GM18858 (cell line): ENCODE data around the gene ABCD3.
"Not testable (repeated sequence)": the region's sequence is repeated elsewhere in the genome, so short reads cannot be mapped to it uniquely, and the experiment has no call there.

ENCODE experiments used
- ATAC-seq: cut with Tn5 transposase; IDR thresholded peaks from one replicate; pipeline ENCODE4 v1.9.1; 2021; ENCODE audit not compliant: unreplicated experiment

ABCD3 gene

DNA sequence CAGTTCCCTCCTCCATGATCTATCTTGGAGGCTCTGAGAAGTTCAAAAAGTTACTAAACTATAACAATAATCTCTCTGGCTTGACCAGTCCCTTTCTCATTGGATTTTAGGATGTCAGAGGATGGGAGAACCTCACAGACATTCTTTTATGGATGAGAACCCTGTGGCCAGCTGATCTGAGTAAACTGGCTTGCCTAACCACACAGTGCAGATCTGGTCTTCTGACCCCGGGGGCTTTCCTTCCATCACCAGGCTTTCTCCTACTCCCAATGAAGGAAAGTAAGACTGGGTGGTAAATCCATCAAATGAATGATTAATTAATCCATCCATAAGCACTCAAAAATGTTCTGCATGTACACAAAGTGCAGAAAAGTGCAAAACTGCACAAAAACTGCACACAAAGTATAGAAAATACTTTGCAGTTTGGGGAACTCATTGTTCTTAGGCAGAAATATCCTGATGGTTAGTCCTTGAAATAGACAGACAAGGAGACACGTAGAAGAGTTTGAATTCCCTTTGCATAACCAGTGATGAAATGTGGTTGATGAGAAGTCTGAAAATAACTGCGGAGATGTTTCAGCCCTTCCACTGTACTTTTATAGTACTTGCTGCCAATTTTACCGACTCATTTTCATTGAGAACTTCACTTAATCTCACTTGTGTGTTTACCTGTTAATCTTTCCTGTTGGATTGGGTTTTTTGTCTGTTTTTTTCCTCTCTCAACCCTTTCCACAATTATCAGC is 125.9 kb downstream of the ABCD3 start:
- no peak for ATAC-seq

DNA sequence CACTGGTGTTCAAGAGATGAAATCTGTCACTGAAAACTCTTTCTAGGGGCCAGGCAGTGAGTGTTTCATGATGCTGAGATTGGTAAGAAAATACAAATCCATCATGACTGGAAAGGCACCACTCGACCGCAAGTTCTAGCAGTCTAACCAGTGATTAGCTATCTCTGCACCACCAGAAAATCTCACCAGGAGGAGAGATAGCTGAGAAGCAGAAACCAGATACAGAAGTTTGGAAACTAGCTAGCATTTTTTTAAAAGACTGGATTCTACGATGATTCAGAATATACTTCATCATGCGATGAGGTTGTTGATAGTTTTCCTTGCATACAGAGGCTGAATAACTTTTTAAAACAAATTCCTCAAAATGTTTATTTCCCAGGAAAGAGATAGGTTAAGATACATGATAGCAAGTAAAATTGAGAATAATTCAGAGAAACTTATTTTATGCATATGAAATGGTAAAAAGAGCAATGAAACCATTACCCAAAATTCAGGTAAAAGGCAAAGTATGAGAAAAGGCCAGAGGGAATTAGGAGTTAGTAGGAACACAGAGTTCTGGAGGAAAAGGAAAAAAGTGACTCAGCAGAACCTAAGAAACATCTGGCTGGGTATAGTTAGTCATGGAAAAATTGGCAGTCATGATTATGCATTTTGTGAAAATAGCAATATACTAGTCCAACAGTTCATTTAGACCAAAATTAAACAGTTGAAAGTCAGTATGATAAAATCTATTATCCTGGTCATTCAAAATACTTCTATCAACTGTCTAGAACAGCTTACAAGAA is 126.7 kb downstream of the ABCD3 start:
- ATAC-seq, result no peak

DNA sequence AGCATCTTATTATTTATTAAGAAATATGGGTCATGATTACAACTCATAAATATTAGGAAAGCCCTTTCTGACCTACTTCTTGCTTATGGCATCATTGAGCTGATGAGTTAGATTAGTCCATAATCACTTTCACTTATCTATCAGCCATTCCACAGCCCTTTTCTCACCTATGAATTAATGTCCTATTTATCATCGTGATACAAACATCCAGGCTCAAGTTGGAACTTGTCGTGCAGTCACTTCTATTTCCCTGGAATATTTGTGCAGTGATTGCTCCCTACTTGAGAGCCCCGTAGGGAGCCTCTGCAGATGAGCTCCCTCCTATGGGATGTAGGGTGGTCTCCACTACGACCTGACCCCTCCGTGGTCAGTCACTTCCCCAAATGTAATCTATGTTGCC is 131.5 kb downstream of the ABCD3 start:
- ATAC-seq, result no peak

DNA sequence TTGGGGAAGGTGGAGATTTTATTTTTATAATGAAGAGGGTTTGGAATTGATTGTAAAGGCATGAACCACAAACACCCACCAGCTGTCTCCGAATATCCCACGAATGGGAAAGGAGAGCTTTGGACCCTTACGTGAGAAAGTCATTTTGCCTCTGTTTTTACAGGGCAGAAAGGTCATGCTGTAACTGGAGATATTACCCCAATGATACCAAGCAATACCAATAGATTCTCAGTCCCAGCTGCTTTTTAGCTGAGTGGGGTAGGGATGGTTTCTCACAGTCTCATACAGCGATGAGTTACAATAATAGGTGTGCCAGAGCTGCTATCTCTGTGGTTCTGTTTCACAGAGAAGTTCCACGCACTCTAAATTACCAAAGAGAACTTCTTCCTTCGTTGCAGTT is 132.2 kb downstream of the ABCD3 start:
- ATAC-seq, result no peak

DNA sequence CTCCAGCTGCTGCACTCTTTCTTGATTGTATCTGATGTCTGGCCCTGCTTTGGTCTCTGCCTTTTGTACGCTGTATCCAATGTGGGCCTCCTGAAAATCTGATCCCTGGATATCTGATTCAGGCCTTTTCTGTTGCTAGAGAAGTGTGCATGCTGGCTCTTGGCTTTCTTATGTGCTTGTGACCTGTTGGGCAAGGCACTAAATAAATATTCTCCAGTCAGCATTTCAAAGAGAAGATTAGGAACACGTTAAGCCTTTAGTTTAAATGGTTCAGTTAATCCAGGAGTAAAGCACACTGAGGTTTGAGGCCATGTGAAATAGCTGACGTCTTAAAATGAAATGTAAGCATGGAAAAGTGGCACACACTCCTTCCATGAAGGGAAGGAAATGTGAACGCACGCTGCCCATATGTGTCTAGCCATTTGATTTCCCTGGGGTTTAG is 132.6 kb downstream of the ABCD3 start:
- ATAC-seq, result no peak

DNA sequence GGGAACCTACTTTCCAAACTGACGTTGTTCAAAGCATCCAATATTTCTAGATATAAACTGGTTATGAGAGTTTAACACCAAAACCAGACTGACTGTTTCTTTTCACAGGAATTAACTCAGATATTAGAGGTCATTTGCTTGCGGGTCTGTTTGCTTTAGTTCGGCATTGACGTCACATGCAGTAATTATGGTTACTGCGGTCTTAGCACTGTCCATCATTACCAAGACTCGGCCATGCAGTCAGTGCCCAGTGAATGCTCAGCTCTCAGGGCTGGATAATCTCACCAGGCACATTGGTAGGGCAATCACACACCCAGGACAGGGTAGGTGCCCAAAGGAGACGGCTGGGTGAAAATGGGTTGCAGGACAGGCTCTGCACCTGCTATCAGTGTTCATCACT is 133.3 kb downstream of the ABCD3 start:
- ATAC-seq, result no peak

DNA sequence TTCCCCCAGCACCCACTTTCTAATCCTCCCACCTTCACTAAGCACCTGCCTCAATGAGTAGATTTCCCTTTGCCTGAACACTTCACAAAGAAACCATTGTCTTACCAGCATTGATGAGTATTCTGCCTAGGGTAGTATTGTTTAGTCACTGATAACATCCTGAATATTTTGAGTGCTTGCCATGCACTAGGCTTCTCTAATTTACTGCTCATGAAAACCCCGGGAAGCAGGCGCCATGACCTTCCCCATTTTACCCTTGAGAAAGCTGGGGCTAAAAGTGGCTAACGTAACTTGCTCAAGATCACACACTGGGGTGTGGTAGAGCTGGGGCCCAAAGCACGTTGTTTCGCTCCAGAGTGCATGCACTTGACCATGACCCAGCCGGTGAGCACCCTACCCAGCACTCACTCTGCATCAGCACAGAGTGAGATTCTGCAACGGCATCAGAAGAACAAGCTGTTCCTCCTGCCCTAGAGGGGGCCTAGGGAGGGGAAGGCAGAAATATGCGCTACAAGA is 133.9 kb downstream of the ABCD3 start:
- ATAC-seq, result no peak

DNA sequence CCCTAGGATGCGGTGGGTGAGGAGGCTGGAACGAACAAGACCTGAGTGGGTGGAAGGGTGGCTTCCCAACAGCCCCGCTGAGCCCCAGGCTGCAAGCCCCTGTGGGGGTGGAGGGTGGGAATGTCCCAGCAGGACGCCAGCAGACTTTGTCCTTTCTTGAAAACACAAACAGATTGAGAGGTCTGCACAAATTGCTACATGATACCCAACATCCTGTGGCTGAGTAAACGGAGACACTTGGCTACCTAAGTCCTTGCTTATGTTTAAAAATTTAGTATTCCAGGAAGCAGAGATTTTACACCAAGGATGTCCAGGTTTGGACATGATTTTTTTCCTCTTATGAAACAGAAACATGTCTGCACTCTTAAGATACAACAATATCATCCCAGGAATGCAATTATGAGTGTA is 135.1 kb downstream of the ABCD3 start:
- ATAC-seq, result no peak

DNA sequence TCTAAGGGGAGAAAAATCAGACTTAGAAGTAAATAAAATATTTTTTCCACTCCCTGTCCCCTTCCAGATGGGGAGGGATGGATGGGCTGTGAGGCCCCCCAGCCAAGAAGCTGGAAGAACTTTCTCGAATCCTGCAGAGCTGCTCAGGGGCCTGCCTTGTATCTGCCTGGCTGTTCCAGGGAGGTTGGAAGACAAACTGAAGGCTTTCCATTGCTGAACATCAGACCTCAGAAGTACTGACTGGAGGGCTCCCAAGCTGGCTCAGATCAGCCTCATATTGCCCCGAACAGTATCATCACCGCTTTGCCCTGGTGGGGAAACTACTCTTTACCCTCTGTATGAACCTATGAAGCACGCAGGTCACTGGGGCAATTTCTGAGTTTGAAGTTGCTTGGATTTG is 135.7 kb downstream of the ABCD3 start:
- ATAC-seq, result no peak

DNA sequence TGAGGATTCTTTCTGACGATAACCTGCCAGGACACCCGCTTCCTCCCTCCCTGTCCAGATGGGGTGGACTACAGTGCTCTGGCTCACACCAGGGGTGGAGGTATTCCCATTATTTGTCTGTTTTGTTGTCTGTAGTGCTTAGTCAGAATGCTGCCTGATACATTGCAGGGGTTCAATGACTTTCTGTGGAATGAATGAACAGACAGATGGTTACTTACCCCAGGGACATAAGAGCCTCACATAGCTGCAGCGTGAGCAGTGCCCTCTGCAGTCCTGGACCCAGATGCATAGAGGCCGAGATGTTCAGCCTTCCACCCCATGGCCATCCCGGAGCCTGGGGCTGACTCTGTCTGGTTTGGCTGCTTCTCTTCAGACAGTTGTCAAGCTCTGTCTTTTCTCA is 136.4 kb downstream of the ABCD3 start:
- no peak for ATAC-seq

DNA sequence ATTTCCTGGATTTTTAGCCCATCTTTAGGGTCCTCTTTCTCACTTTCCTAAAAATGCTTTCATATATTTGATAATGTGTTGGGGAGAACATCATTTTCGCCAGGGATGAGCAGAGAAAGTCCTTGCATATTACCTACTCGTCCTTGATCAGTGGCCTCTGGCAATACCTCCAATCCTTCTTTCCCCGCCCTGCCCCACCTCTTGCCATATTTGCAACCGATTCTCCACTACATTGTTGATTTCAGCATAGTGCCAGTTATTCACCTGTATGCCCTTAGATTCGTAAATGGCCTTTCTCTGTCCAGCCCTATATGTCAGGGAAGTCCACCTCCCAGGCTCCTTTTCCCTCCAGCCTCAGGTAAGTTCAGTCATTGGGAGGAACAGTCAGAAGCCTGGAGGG is 136.9 kb downstream of the ABCD3 start:
- ATAC-seq, result no peak

DNA sequence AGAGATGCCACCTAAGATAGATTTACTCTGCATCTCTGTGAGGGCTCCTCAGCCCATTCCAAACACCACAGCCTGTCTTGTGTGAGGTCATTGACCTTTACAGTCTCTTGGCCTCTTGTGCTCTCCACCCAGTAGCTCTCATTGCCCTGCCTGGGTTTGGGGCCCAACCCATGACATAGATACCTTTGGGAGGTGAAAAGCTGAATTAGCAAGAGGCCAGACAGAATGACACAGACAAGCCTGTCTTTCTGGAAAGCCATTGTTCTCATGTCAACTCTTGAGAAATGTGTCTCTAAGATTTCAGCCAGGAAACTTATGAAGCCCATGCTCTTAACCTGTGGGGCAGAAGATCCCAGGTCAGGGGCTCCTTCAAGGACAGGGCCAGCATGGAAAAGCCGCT is 141.7 kb downstream of the ABCD3 start:
- ATAC-seq, result no peak

DNA sequence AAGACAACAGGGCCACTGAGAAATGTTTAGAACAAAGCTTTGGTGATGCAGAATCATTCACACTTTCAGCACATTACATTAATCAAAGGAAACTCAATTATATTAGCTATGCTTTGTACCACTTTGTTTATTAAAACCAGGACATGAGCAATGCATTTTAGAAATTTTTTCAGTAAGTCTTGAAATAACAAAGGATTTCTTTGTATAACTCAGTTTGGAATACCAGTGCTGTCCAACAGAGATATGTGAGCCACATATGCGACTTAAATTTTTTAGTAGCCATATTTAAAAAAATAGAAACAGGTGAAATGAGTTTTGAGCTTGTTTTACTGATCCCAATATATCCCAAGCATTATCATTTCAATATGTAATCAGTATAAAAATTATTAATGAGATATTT is 142.1 kb downstream of the ABCD3 start:
- ATAC-seq, result no peak

DNA sequence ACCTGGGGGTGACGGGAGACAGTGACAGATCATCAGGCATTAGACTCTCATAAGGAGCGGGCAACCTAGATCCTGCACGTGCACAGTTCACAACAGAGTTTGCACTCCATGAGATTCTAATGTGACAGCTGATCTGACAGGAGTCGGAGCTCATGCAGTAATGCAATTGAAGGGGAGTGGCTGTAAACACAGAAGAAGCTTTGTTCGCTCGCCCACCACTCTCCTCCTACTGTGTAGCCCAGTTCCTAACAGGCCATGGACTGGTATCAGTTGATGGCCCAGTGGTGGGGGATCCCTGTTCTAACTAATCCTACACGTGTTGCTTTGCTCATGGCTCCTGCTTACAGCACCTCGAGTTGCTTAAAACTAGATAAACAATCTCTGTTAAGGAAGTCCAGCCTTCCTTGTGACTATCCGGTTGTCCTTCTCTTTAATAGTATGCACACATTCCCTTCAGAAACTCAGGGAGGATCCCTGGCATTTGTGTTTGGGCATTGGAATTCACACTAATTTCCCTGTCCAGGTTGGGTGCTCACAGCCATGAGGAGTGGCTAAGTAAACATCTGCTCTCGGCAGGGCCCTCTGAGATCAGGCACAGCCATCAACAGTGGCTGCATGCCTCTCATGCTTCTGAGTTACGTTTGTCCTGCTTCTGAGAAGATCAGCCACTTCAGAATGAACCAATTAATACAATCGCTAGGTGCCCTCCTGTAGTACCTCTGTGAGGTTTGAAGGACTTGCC is 144.5 kb downstream of the ABCD3 start:
- no peak for ATAC-seq

DNA sequence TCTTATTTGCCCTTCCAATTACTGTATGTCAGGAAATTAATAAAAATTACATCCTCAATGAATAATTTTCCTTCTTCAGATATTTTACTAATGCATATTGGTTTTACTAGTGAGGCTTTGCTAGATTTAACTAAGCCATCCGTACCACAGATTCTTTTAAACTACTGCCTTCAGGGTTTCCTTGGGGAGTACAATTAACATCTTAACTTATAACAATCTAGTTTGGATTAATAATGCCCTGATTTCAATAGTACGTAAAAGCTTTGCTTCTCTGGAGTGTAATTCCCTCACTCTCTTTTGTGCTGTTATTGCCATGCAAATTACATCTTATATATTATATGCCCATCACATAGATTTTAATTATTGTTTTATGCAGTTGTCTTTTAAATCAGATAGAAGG is 147.7 kb downstream of the ABCD3 start:
- ATAC-seq, result no peak

DNA sequence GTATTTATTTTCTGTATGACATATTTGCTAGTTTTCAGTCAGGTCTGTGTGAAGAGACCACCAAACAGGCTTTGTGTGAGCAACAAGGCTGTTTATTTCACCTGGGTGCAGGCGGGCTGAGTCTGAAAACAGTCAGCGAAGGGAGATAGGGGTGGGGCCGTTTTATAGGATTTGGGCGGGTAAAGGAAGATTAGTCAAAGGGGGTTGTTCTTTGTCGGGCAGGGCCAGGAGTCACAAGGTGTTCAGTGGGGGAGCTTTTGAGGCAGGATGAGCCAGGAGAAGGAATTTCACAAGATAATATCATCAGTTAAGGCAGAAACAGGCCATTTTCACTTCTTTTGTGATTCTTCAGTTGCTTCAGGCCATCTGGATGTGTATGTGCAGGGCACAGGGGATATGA is 148.2 kb downstream of the ABCD3 start:
- ATAC-seq, result not testable (repeated sequence)

DNA sequence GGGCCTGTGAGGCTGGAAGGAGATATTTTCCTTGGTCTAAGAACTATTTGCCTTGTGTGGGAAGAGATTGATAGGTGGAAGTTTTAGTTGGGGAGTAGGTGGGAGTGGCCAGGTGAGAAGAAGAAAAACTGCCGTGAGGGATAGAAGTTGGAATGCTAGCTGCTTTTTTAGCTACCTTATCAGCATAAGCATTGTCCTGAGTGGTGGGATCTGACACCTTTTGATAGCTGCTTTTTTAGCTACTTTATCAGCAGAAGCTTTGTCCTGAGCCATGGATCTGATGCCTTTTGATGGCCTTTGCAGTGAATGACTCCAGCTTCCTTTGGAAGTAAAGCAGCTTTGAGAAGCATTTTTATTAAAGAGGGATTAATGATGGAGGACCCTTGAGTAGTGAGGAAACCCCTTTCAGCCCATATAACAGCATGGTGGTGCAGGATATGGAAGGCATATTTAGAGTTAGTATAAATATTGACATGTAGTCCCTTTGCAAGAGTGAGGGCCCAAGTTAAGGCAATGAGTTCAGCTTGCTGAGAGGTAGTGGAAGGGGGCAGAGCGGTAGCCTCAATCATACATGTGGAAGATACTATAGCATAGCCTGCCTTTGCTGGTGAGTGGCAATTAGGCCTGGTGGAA is 149.9 kb downstream of the ABCD3 start:
- not testable (repeated sequence) for ATAC-seq
